ENCODE results near the gene MARS1.

Gene MARS1

DNA sequence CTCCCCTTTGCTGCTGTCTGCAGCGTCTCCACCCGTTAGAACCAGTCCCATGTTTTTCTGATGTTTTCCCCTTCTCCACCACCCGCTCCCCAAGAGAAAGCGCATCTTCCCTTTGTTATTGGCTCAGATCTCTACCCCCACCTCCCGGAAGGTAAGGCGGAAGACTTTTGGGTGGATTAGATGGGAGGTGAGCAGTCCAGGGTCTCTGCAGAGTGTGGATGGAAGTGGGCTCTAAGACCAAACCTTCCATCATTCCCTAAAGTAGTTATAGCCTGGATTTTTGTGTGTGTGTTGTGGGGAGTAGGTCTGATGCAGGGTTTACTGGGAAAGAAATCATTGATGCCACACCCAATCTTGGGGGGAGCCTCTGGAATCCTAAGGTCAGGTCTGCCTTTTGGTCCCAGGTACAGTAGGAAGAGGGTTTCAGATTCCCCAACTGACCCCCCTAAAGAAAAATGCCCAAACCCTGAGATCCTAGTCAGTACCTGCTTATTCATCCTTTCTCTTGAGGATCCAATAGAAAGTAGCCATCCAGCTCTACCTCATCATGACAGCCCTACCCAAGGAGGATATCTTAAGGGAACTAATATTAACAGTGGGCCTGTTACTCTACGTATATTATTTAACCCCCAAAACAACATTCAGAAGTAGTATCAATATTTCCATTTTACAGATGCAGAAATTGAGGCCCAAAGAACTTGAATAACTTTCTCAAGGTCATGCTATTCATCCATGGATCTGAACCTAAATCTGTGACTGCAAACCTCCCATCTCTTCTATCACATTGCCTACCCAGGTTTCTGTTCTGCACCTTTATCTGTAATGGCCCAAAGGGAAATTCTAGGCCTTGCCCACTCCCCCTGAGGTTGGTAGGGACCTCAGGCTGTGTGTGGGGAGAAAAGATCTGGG is 63.0 kb downstream of the MARS1 start:
- TF ChIP-seq SIN3A (IDR thresholded peaks at IDR 0.05; ENCODE audit: borderline replicate concordance, insufficient read depth, low read length) (no peak), POLR2AphosphoS5 (IDR thresholded peaks at IDR 0.05; ENCODE audit: low read depth, low read length) (no peak), TAF1 (IDR thresholded peaks at IDR 0.05; ENCODE audit: borderline replicate concordance, insufficient read depth, low read length) (no peak), FOXP2 (optimal IDR thresholded peaks at IDR 0.05; ENCODE audit: borderline replicate concordance, extremely low read depth, extremely low read length, insufficient read depth) (no peak)

DNA sequence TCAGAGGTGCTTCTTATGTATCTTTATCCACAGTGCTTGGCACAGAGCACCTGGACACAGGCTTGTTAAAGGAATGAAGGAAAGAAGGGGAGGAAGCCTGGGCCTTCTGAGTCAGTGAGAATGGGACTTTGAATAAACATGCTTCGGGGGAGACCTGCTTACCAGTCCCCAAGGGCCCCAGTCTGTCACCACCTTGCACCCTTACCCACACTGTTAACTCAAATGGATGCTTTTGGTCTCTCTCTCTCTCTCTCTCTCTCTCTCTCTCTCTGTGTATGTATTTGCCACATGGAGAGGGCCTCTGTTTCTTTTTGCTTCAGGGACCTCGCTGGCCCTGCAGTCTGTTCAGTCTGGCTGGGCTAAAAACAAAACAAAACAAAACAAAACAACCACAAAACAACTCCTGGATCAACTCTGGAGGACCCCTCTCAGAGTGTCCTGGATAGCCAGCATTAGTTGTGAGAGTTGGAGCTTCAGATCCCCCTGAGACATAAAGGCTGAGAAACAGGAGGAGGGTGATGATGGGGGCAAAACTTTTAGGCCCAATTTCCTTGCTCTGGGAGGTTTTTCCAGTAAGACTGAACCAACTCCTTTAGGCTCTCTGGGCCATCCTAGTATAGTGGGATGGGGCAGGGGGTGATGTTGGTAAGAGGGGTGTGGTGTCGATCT is 63.9 kb downstream of the MARS1 start:
- TF ChIP-seq REST (IDR thresholded peaks at IDR 0.05; ENCODE audit: insufficient read depth in 1 of 2, low read depth in 2 of 2, low read length in 2 of 2) = no peak
- TF ChIP-seq TAF1 (IDR thresholded peaks at IDR 0.05; ENCODE audit: borderline replicate concordance, insufficient read depth, low read length) = no peak
- no peak for TF ChIP-seq POLR2AphosphoS5 (IDR thresholded peaks at IDR 0.05; ENCODE audit: low read depth, low read length)
- no peak for TF ChIP-seq SIN3A (IDR thresholded peaks at IDR 0.05; ENCODE audit: borderline replicate concordance, insufficient read depth, low read length)
- no peak for TF ChIP-seq FOXP2 (optimal IDR thresholded peaks at IDR 0.05; ENCODE audit: borderline replicate concordance, extremely low read depth, extremely low read length, insufficient read depth)

DNA sequence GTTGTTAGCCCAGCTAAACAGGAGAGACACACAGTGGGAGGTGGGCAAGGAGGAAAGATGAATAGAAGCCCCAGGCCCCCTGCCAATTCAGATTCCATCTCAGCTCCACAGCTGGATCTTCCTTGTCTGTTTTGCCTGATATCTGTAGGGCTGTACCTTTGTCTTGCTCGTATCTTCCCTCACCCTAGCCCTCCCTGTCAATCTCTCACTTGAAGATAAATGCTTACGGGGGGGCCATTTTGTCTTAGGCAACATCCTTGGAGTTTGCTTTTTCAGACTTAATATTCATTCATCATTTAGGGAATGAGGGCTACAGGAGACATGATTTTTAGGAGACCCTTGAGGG is 64.4 kb downstream of the MARS1 start:
- TF ChIP-seq TAF1 (IDR thresholded peaks at IDR 0.05; ENCODE audit: borderline replicate concordance, insufficient read depth, low read length) (no peak), SIN3A (IDR thresholded peaks at IDR 0.05; ENCODE audit: borderline replicate concordance, insufficient read depth, low read length) (no peak), REST (IDR thresholded peaks at IDR 0.05; ENCODE audit: insufficient read depth in 1 of 2, low read depth in 2 of 2, low read length in 2 of 2) (no peak), POLR2AphosphoS5 (IDR thresholded peaks at IDR 0.05; ENCODE audit: low read depth, low read length) (no peak), FOXP2 (optimal IDR thresholded peaks at IDR 0.05; ENCODE audit: borderline replicate concordance, extremely low read depth, extremely low read length, insufficient read depth) (no peak)

- TF ChIP-seq SIN3A (IDR thresholded peaks at IDR 0.05; ENCODE audit: borderline replicate concordance, insufficient read depth, low read length) = no peak
- TF ChIP-seq REST (IDR thresholded peaks at IDR 0.05; ENCODE audit: insufficient read depth in 1 of 2, low read depth in 2 of 2, low read length in 2 of 2) = peak in 1 of 2 experiments; percentile 55; a peak in 1 of 4 replicates
- no peak for TF ChIP-seq FOXP2 (optimal IDR thresholded peaks at IDR 0.05; ENCODE audit: borderline replicate concordance, extremely low read depth, extremely low read length, insufficient read depth)
These were observed 65.0 kb downstream of the MARS1 start for GRCh38 chr12:57552835-57553313.

- TF ChIP-seq FOXP2 (optimal IDR thresholded peaks at IDR 0.05; ENCODE audit: borderline replicate concordance, extremely low read depth, extremely low read length, insufficient read depth) (no peak), TAF1 (IDR thresholded peaks at IDR 0.05; ENCODE audit: borderline replicate concordance, insufficient read depth, low read length) (no peak), REST (IDR thresholded peaks at IDR 0.05; ENCODE audit: insufficient read depth in 1 of 2, low read depth in 2 of 2, low read length in 2 of 2) (no peak), POLR2AphosphoS5 (IDR thresholded peaks at IDR 0.05; ENCODE audit: low read depth, low read length) (no peak), SIN3A (IDR thresholded peaks at IDR 0.05; ENCODE audit: borderline replicate concordance, insufficient read depth, low read length) (no peak)
These were observed 65.7 kb downstream of the MARS1 start for GRCh38 chr12:57553343-57554202.
